ENCODE results near the gene PHTF2. TPM values are rescaled to one million over a fixed set of nuclear protein-coding genes. Genes with fewer than 3 reads are reported as not detected.

PHTF2 gene
- total RNA-seq, 1 donor from 2014 or later = 22.3 TPM

- ATAC-seq (no peak), DNase-seq (no peak)
- intact Hi-C loops (cut with micrococcal nuclease) = no loop called here
Observed at GRCh38 chr7:77907281-77907680, 108.7 kb downstream of the PHTF2 start.

GRCh38 chr7:77908664-77909063 lies 110.1 kb downstream of the PHTF2 start:
- DNase-seq (no peak), ATAC-seq (no peak)
- intact Hi-C loops (cut with micrococcal nuclease) = no loop called here

- ATAC-seq = no peak
- no peak for DNase-seq
- intact Hi-C loops (cut with micrococcal nuclease) = no loop called here
Observed at GRCh38 chr7:77910124-77910523, 111.6 kb downstream of the PHTF2 start.

GRCh38 chr7:77912293-77912692 lies 113.7 kb downstream of the PHTF2 start:
- ATAC-seq (no peak), DNase-seq (no peak)
- intact Hi-C loops (cut with micrococcal nuclease) = no loop called here

GRCh38 chr7:77913977-77914607 lies 115.5 kb downstream of the PHTF2 start:
- intact Hi-C loops (cut with micrococcal nuclease) = no loop called here
- DNase-seq = no peak
- no peak for ATAC-seq

- DNase-seq (no peak), ATAC-seq (no peak)
- intact Hi-C loops (cut with micrococcal nuclease) = no loop called here
Observed at GRCh38 chr7:77917500-77918262, 119.1 kb downstream of the PHTF2 start.

- ATAC-seq = no peak
- intact Hi-C loops (cut with micrococcal nuclease) = no loop called here
- DNase-seq = no peak
Observed at GRCh38 chr7:77918676-77919075, 120.1 kb downstream of the PHTF2 start.

- DNase-seq (no peak), ATAC-seq (peak; percentile 63)
- intact Hi-C loops (cut with micrococcal nuclease) = no loop called here
Observed at GRCh38 chr7:77923419-77923818, 124.8 kb downstream of the PHTF2 start.

GRCh38 chr7:77930496-77930895 lies 131.9 kb downstream of the PHTF2 start:
- no peak for ATAC-seq
- DNase-seq = no peak
- intact Hi-C loops (cut with micrococcal nuclease) = no loop called here

GRCh38 chr7:77931841-77932240 lies 133.3 kb downstream of the PHTF2 start:
- ATAC-seq (no peak), DNase-seq (no peak)
- intact Hi-C loops (cut with micrococcal nuclease) = no loop called here

- DNase-seq (no peak), ATAC-seq (no peak)
- intact Hi-C loops (cut with micrococcal nuclease) = no loop called here
Observed at GRCh38 chr7:77933394-77933793, 134.8 kb downstream of the PHTF2 start.

GRCh38 chr7:77935652-77936348 lies 137.2 kb downstream of the PHTF2 start:
- ATAC-seq = no peak
- intact Hi-C loops (cut with micrococcal nuclease) = no loop called here

GRCh38 chr7:77940647-77941046 lies 142.1 kb downstream of the PHTF2 start:
- no peak for ATAC-seq
- DNase-seq = no peak
- intact Hi-C loops (cut with micrococcal nuclease) = no loop called here

More at GRCh38 chr7:77935652-77936348, 137.2 kb downstream of the PHTF2 start:
- DNase-seq = no peak

- intact Hi-C loops (cut with micrococcal nuclease) = no loop called here
- DNase-seq (no peak), ATAC-seq (no peak)
Observed at GRCh38 chr7:77942431-77942830, 143.9 kb downstream of the PHTF2 start.

- DNase-seq (no peak), ATAC-seq (no peak)
- intact Hi-C loops (cut with micrococcal nuclease) = no loop called here
Observed at GRCh38 chr7:77944183-77945182, 145.9 kb downstream of the PHTF2 start.

GRCh38 chr7:77950548-77950947 lies 152.0 kb downstream of the PHTF2 start:
- no peak for ATAC-seq
- no peak for DNase-seq
- intact Hi-C loops (cut with micrococcal nuclease) = no loop called here

GRCh38 chr7:77954773-77955555 lies 156.4 kb downstream of the PHTF2 start:
- no peak for ATAC-seq
- intact Hi-C loops (cut with micrococcal nuclease) = no loop called here
- DNase-seq = no peak

GRCh38 chr7:77958436-77958835 lies 159.9 kb downstream of the PHTF2 start:
- ATAC-seq = no peak
- intact Hi-C loops (cut with micrococcal nuclease) = no loop called here
- no peak for DNase-seq
